ENCODE results near the gene DFFA. TPM values are rescaled to one million over a fixed set of nuclear protein-coding genes. Genes with fewer than 3 reads are reported as not detected.
"Not testable (repeated sequence)": the region's sequence is repeated elsewhere in the genome, so short reads cannot be mapped to it uniquely, and the experiment has no call there.

The DFFA gene
- polyA plus RNA-seq, 2 of the 4 experiments (the other 2 are of a cell fraction): 28.5 to 31.7 TPM

GRCh38 chr1:10421637-10422036 lies 50.7 kb downstream of the DFFA start:
- Histone ChIP-seq H3K4me3 (no peak overlapping the region), H3K4me1 (peaks cover 80% of the 10 kb centered on the region), H3K9me3 (no peaks in the 10 kb centered on the region), H3K27ac (peak overlapping the region; percentile 64 to 99), H3K4me2 (peak overlapping the region; percentile 31; the same call in 1 of the 3 replicates)
- CTCF ChIA-PET: interaction anchor here (0.9 to 5.5 kb wide), 2 partner anchors 44 to 72 kb away, joined by 3 to 38 read pairs; no protein-coding TSS in a partner anchor
- FAIRE-seq: no peak
- WGBS (ENCODE audit: missing lambda C conversion rate): 75% methylated on average over 5 of the region's 5 CpGs
- ATAC-seq: peak in 1 of 2 experiments; percentile 25; a peak in 3 of 6 replicates
- DNase-seq (ENCODE audit: low read depth in 1 of 2, low spot score in 1 of 2): no peak
- POLR2A ChIA-PET: no interaction called here
- TF ChIP-seq EHF (CRISPR knock-in tag; IDR thresholded peaks at IDR 0.05) (no peak), NR3C1 (IDR thresholded peaks at IDR 0.05) (no peak), HOXB13 (CRISPR knock-in tag; IDR thresholded peaks at IDR 0.05; ENCODE audit: low read depth) (no peak), NFE2L2 (conservative IDR thresholded peaks at IDR 0.05; ENCODE audit: low read length) (no peak), HOXA7 (CRISPR knock-in tag; IDR thresholded peaks at IDR 0.05) (peak; percentile 84), MAZ (IDR thresholded peaks at IDR 0.05; ENCODE audit: borderline replicate concordance, low read depth, low read length) (no peak), TP53 (CRISPR knock-in tag; IDR thresholded peaks at IDR 0.05) (no peak), PBX3 (IDR thresholded peaks at IDR 0.05) (peak; percentile 14; the same call in 1 of the 2 replicates), RAD21 (conservative IDR thresholded peaks at IDR 0.05 in 1 of 2, IDR thresholded peaks at IDR 0.05 in 1 of 2) (no peak), FOXS1 (CRISPR knock-in tag; IDR thresholded peaks at IDR 0.05) (no peak), ZSCAN20 (CRISPR knock-in tag; IDR thresholded peaks at IDR 0.05) (no peak), PHF8 (IDR thresholded peaks at IDR 0.05; ENCODE audit: borderline replicate concordance, low read depth) (no peak), TFCP2L1 (CRISPR knock-in tag; IDR thresholded peaks at IDR 0.05) (0 out of 2 replicates have a peak, but pooled peaks have one; percentile 55), CHD2 (IDR thresholded peaks at IDR 0.05; ENCODE audit: low read length, partially characterized antibody) (no peak), RFX5 (IDR thresholded peaks at IDR 0.05) (no peak), HEYL (CRISPR knock-in tag; IDR thresholded peaks at IDR 0.05) (0 out of 2 replicates have a peak, but pooled peaks have one; percentile 19), ZC3H11A (IDR thresholded peaks at IDR 0.05) (no peak), JUN (IDR thresholded peaks at IDR 0.05) (peak; percentile 7 to 49; a peak in 2 of 5 replicates)

GRCh38 chr1:10419351-10419750 lies 53.0 kb downstream of the DFFA start:
- 79% methylated on average over 15 of the region's 15 CpGs for WGBS (ENCODE audit: missing lambda C conversion rate)

GRCh38 chr1:10418741-10419140 lies 53.6 kb downstream of the DFFA start:
- Histone ChIP-seq H3K27ac (peak overlapping the region; percentile 95 to 99), H3K4me1 (peaks cover 98% of the 10 kb centered on the region)
- not testable (repeated sequence) for FAIRE-seq; H3K9me3 ChIP-seq; ATAC-seq; DNase-seq (ENCODE audit: low read depth in 1 of 2, low spot score in 1 of 2); H3K4me3 ChIP-seq; H3K4me2 ChIP-seq
- ChIA-PET POLR2A (interaction anchor here (0.7 kb wide), 1 partner anchor 10 kb away, joined by 3 read pairs; no protein-coding TSS in a partner anchor), CTCF (interaction anchor here (1.0 to 5.5 kb wide), 4 partner anchors 9 to 41 kb away, joined by 3 to 38 read pairs (median 8); partner anchors contain the start of gene CENPS)
- WGBS (ENCODE audit: missing lambda C conversion rate): 83% methylated on average over 8 of the region's 8 CpGs

More at GRCh38 chr1:10419351-10419750, 53.0 kb downstream of the DFFA start:
- H3K4me3 ChIP-seq: no peak overlapping the region
- H3K27ac ChIP-seq: peak overlapping the region; percentile 95 to 99; a peak in 4 of 6 replicates
- POLR2A ChIA-PET: no interaction called here
- ATAC-seq: no peak
- H3K9me3 ChIP-seq: no peaks in the 10 kb centered on the region
- peaks cover 98% of the 10 kb centered on the region for H3K4me1 ChIP-seq
- H3K4me2 ChIP-seq: no peak overlapping the region
- CTCF ChIA-PET: interaction anchor here (2.1 to 5.5 kb wide), 3 partner anchors 11 to 42 kb away, joined by 6 to 38 read pairs (median 10); partner anchors contain the start of gene CENPS
- no peak for DNase-seq (ENCODE audit: low read depth in 1 of 2, low spot score in 1 of 2)
- TF ChIP-seq FOXS1 (CRISPR knock-in tag; IDR thresholded peaks at IDR 0.05): no peak
- TF ChIP-seq JUN (IDR thresholded peaks at IDR 0.05): no peak
- no peak for TF ChIP-seq MAFK (IDR thresholded peaks at IDR 0.05; ENCODE audit: partially characterized antibody)
- TF ChIP-seq HOXB5 (CRISPR knock-in tag; IDR thresholded peaks at IDR 0.05): no peak
- no peak for TF ChIP-seq PBX3 (IDR thresholded peaks at IDR 0.05)
- no peak for TF ChIP-seq HOXB13 (CRISPR knock-in tag; IDR thresholded peaks at IDR 0.05; ENCODE audit: low read depth)
- no peak for TF ChIP-seq CTCF (IDR thresholded peaks at IDR 0.05)
- TF ChIP-seq RARB (CRISPR knock-in tag; IDR thresholded peaks at IDR 0.05): no peak
- no peak for TF ChIP-seq ESRRA (IDR thresholded peaks at IDR 0.05; ENCODE audit: borderline replicate concordance, low read length)
- no peak for TF ChIP-seq ZSCAN20 (CRISPR knock-in tag; IDR thresholded peaks at IDR 0.05)
- TF ChIP-seq ZC3H11A (IDR thresholded peaks at IDR 0.05): no peak
- no peak for TF ChIP-seq CHD4 (IDR thresholded peaks at IDR 0.05; ENCODE audit: borderline replicate concordance)
- no peak for TF ChIP-seq HEYL (CRISPR knock-in tag; IDR thresholded peaks at IDR 0.05)
- no peak for TF ChIP-seq PHF8 (IDR thresholded peaks at IDR 0.05; ENCODE audit: borderline replicate concordance, low read depth)
- TF ChIP-seq EP300 (IDR thresholded peaks at IDR 0.05): no peak
- TF ChIP-seq FOSB (CRISPR knock-in tag; IDR thresholded peaks at IDR 0.05): no peak
- FAIRE-seq: no peak

Measured in A549 (cell line).